Body of pancreas (tissue), 4 donors: ENCODE data around the gene WNK2. TPM values are rescaled to one million over a fixed set of nuclear protein-coding genes. Genes with fewer than 3 reads are reported as not detected.

Experiments used
- ATAC-seq: fragments of 150-250 bp; one replicate; pipeline ENCODE4 v1.9.1; 2016
- DNase-seq, 4 donors: peaks; one replicate each; pipeline ENCODE4 v3.0.0-alpha.2; 2019
- H3K27ac ChIP-seq, 4 donors: fragments of 200-600 bp; sonication (generic); 1 replicate in 3 of 4; 2 replicates in 1 of 4; pipeline versions ENCODE4 v1.5.1 to v1.6.1; 2016 to 2019; ENCODE audit warnings: mild to moderate bottlenecking in 1 of 4, mixed read lengths in 1 of 4, moderate library complexity in 1 of 4
- H3K27me3 ChIP-seq, 2 donors: fragments of 200-600 bp; sonication (generic); one replicate each; pipeline ENCODE4 v1.6.0; 2016; ENCODE audit warnings: mild to moderate bottlenecking in 1 of 2
- H3K36me3 ChIP-seq, 2 donors: fragments of 200-600 bp; sonication (generic); replicated peaks in 1 of 2; 2 replicates each; pipeline ENCODE4 v1.5.1; 2016; ENCODE audit warnings: low read depth in 2 of 2; ENCODE audit not compliant: insufficient read depth in 1 of 2
- H3K4me1 ChIP-seq: fragments of 200-600 bp; sonication (generic); one replicate; pipeline ENCODE4 v1.6.0; 2016
- H3K4me3 ChIP-seq, 2 donors: fragments of 200-600 bp; sonication (generic); 1 replicate in 1 of 2; 2 replicates in 1 of 2; pipeline ENCODE4 v1.5.1; 2016 to 2019
- H3K9me3 ChIP-seq, 3 donors: fragments of 200-600 bp; sonication (generic); 1 replicate in 2 of 3; 2 replicates in 1 of 3; pipeline ENCODE4 v1.5.1; 2016
- POLR2A ChIP-seq, 3 donors: fragments of 450-650 bp; IDR thresholded peaks; one replicate each; pipeline ENCODE4 v1.6.1; 2016; ENCODE audit warnings: antibody characterized with exemption in 3 of 3, mild to moderate bottlenecking in 2 of 3
- WGBS, 2 donors: methylation state at CpG; one replicate each; pipeline ENCODE4 v1.1.5; 2017; 5-methylcytosine and 5-hydroxymethylcytosine counted together
- intact Hi-C: fragments of 100-400 bp; cut with DNase I; formaldehyde crosslinking; loops from one replicate; pipeline ENCODE4 v1.15.1; 2023
- total RNA-seq, 2 donors: library from RNA; depleted of rRNA; stranded (reverse); fragments of >200 nt; gene quantifications; one replicate each; pipeline ENCODE4 v1.1.0, GENCODE V29; 2016
- TF ChIP-seq, protein P1 (sequence below), 7 experiments: fragments of 450-650 bp in 4 of 7; fragments of 200-600 bp in 3 of 7; sonication (generic) in 3 of 7; IDR thresholded peaks; one replicate each; pipeline ENCODE4 v1.5.1; 2016 to 2019; ENCODE audit warnings: antibody characterized with exemption in 7 of 7

Gene WNK2
- total RNA-seq, 2 donors from 2014 or later = 85.4 to 173 TPM

DNA sequence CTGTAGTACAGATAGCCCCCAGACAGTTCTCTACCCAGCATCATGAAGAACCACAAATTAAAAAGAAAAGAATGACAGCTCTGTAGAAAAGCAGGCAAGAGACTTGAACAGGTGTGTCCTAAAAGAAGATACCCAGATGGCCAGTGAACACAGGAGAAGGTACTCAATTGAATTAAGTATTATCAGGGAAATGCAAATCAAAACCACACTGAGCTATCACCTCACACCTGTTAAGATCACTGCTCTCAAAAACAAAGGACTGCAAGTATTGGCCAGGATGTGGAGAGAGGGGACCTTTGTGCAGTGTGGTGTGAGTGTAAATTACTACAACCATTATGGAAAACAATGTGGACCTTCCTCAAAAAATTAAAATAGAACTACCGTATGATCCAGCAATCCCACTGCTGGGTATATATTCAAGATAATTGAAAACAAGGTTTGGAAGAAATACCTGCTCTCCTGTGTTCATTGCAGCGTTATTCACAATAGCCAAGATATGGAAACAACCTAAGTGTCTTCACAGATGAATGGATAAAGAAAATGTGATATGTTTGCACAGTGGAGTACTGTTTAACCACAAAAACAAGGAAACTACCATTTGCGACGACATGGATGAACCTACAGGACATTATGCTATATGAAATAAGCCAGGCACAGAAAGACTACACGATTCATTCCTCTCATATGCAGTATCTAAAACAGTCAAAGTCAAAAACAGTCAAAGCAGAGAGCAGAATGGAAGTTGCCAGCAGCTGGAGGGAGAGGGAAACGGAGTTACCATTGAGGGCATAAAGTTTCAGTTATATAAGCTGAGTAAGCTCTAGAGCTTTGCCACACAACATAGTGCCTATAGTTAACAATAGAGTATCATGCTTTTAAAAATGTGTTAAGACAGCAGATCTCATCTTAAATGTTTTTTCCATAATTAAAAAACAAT lies 102.6 kb downstream of the WNK2 start:
- H3K36me3 ChIP-seq = no peaks in the 10 kb centered on the region
- H3K27ac ChIP-seq = no peak overlapping the region
- no peaks in the 10 kb centered on the region for H3K9me3 ChIP-seq
- H3K27me3 ChIP-seq = no peaks in the 10 kb centered on the region
- DNase-seq = no peak
- ATAC-seq = no peak
- no peak for TF ChIP-seq POLR2A (IDR thresholded peaks at IDR 0.05)
- TF ChIP-seq, protein P1, sequence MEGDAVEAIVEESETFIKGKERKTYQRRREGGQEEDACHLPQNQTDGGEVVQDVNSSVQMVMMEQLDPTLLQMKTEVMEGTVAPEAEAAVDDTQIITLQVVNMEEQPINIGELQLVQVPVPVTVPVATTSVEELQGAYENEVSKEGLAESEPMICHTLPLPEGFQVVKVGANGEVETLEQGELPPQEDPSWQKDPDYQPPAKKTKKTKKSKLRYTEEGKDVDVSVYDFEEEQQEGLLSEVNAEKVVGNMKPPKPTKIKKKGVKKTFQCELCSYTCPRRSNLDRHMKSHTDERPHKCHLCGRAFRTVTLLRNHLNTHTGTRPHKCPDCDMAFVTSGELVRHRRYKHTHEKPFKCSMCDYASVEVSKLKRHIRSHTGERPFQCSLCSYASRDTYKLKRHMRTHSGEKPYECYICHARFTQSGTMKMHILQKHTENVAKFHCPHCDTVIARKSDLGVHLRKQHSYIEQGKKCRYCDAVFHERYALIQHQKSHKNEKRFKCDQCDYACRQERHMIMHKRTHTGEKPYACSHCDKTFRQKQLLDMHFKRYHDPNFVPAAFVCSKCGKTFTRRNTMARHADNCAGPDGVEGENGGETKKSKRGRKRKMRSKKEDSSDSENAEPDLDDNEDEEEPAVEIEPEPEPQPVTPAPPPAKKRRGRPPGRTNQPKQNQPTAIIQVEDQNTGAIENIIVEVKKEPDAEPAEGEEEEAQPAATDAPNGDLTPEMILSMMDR (IDR thresholded peaks at IDR 0.05) = no peak
- no peaks in the 10 kb centered on the region for H3K4me1 ChIP-seq
- WGBS, 2 donors = 84 to 89% methylated on average over 6 of the region's 6 CpGs
- intact Hi-C loops = no loop called here
- H3K4me3 ChIP-seq = no peak overlapping the region

DNA sequence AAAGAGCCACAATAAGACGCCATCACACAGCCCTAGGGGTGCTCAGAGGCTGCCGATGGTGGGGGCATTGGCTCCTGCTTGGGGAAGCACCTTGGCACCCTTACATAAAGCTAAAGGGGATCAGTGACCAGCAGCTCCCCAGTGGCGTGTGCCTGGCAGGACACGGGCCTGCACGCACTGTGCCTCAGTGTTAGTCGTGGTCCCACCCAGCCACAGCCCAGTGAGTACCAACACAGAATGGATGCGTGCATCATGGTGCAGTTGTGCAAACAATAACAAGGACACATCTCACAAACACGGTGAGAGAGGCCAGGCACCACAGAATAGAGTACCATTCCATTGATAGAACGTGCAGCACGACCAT lies 103.2 kb downstream of the WNK2 start:
- H3K4me3 ChIP-seq = no peak overlapping the region
- DNase-seq (no peak), ATAC-seq (no peak)
- TF ChIP-seq, protein P1 (IDR thresholded peaks at IDR 0.05) = no peak
- TF ChIP-seq POLR2A (IDR thresholded peaks at IDR 0.05) = no peak
- WGBS, 2 donors = 82 to 84% methylated on average over 10 of the region's 10 CpGs
- H3K4me1 ChIP-seq = no peaks in the 10 kb centered on the region
- no peaks in the 10 kb centered on the region for H3K9me3 ChIP-seq
- intact Hi-C loops = no loop called here
- H3K36me3 ChIP-seq = no peaks in the 10 kb centered on the region
- no peaks in the 10 kb centered on the region for H3K27me3 ChIP-seq
- no peak overlapping the region for H3K27ac ChIP-seq

DNA sequence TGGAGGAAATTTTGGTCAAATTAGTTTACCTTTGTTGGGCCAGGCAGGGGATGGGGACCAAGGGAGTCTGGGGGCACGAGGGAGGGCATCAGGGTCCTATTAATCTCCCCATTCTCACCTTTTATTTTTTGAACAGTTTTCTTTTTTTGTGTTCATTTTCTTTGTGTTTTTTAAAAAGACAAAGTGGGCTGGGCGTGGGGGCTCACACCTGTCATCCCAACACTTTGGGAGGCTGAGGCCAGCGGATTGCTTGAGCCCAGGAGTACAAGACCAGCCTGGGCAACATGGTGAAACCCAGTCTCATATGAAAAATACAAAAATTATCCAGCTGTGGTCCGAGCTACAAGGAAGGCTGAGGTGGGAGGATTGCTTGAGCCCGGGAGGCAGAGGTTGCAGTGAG lies 103.7 kb downstream of the WNK2 start:
- no peak overlapping the region for H3K27ac ChIP-seq
- no peak for ATAC-seq
- DNase-seq = no peak
- H3K4me1 ChIP-seq = no peaks in the 10 kb centered on the region
- no peaks in the 10 kb centered on the region for H3K36me3 ChIP-seq
- no peaks in the 10 kb centered on the region for H3K9me3 ChIP-seq
- 95% methylated on average over 5 of the region's 5 CpGs for WGBS, 2 donors
- TF ChIP-seq, protein P1 (IDR thresholded peaks at IDR 0.05) = no peak
- no peak for TF ChIP-seq POLR2A (IDR thresholded peaks at IDR 0.05)
- no peak overlapping the region for H3K4me3 ChIP-seq
- H3K27me3 ChIP-seq = no peaks in the 10 kb centered on the region
- intact Hi-C loops = no loop called here

GRCh38 chr9:93288341-93288740 lies 104.4 kb downstream of the WNK2 start:
- DNase-seq (peak in 1 of 4 donors; percentile 8), ATAC-seq (no peak)
- no peaks in the 10 kb centered on the region for H3K9me3 ChIP-seq
- TF ChIP-seq, protein P1 (IDR thresholded peaks at IDR 0.05) = no peak
- TF ChIP-seq POLR2A (IDR thresholded peaks at IDR 0.05) = no peak
- H3K4me3 ChIP-seq = no peak overlapping the region
- no peak overlapping the region for H3K27ac ChIP-seq
- intact Hi-C loops = no loop called here
- no peaks in the 10 kb centered on the region for H3K27me3 ChIP-seq
- no peaks in the 10 kb centered on the region for H3K36me3 ChIP-seq
- 89 to 92% methylated on average over 8 of the region's 8 CpGs for WGBS, 2 donors
- H3K4me1 ChIP-seq = no peaks in the 10 kb centered on the region
